Ishikawa (cell line): ENCODE data around the gene APOBEC4.

ENCODE experiments used
- EP300 ChIP-seq: IDR thresholded peaks from 2 replicates; pipeline ENCODE4 v1.6.1; 2012; ENCODE audit warnings: borderline replicate concordance
- TCF12 ChIP-seq: IDR thresholded peaks from 2 replicates; pipeline ENCODE4 v1.6.1; 2012; ENCODE audit warnings: low read depth
- TF ChIP-seq, protein P1 (sequence below): IDR thresholded peaks from 2 replicates; pipeline ENCODE4 v1.6.1; 2012; ENCODE audit warnings: low read depth, mild to moderate bottlenecking

DNA sequence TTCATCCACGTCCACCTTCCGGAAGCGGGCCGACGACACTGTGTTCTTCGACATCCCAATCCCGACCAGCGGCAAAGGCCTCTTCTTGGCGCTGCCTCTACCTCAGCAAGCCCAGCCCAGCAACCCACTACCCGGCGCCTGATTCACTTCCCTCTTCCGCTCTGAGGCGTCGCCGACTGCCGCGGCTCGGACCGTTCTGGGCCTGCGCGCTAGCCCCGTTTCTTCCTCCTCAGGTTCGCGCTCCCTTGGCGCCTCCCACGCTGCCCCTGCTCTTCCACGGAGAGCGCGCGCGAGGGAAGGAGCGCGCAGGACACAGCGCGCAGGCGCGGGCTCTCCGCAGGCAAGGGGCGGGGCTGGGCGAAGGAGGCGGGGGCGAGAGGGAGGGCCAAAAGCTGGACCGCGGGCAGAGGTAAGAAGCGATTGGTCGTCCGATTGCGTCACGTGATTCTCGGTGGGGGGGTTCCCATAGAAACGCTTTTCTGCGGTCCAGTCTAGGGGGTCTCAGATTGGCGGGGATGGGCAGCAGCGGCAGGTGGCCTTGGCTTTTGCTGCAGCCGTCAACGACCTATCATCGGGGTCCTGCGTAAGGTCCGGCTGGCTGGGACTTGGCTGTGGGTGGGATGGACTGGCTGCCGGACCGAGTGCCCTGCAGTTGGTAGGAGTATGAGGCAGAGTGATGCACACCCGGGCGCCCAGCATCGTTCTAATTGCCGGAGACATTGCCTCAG lies 17.3 kb downstream of the APOBEC4 start, which contains the start of gene ARPC5:
- TF ChIP-seq, protein P1, sequence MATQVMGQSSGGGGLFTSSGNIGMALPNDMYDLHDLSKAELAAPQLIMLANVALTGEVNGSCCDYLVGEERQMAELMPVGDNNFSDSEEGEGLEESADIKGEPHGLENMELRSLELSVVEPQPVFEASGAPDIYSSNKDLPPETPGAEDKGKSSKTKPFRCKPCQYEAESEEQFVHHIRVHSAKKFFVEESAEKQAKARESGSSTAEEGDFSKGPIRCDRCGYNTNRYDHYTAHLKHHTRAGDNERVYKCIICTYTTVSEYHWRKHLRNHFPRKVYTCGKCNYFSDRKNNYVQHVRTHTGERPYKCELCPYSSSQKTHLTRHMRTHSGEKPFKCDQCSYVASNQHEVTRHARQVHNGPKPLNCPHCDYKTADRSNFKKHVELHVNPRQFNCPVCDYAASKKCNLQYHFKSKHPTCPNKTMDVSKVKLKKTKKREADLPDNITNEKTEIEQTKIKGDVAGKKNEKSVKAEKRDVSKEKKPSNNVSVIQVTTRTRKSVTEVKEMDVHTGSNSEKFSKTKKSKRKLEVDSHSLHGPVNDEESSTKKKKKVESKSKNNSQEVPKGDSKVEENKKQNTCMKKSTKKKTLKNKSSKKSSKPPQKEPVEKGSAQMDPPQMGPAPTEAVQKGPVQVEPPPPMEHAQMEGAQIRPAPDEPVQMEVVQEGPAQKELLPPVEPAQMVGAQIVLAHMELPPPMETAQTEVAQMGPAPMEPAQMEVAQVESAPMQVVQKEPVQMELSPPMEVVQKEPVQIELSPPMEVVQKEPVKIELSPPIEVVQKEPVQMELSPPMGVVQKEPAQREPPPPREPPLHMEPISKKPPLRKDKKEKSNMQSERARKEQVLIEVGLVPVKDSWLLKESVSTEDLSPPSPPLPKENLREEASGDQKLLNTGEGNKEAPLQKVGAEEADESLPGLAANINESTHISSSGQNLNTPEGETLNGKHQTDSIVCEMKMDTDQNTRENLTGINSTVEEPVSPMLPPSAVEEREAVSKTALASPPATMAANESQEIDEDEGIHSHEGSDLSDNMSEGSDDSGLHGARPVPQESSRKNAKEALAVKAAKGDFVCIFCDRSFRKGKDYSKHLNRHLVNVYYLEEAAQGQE, result no peak
- TF ChIP-seq TCF12, result no peak
- TF ChIP-seq EP300, result no peak
